HCT116 (cell line): Measurements from ENCODE around the gene ANKDD1A. TPM values are rescaled to one million over a fixed set of nuclear protein-coding genes. Genes with fewer than 3 reads are reported as not detected.

Source experiments
- ATAC-seq: fragments of 200-7000 bp; cut with Tn5 transposase; 2 replicates; pipeline ENCODE4 v1.9.1; 2020; ENCODE audit warnings: mild to moderate bottlenecking, moderate library complexity
- BruUV-seq: library from RNA; stranded (reverse); fragments of 400-500 nt; replicated peaks from 2 replicates; lab custom pipeline; 2021; lab: Mats Ljungman, UMichigan
- CTCF ChIA-PET: fragments of 300-600 bp; sonication (Branson Sonifier 250); formaldehyde crosslinking; loops from one replicate; lab custom pipeline; 2021; ENCODE audit warnings: antibody characterized with exemption; lab: Charles Lee
- POLR2A ChIA-PET: fragments of 300-600, 350-600 bp; sonication (Branson Sonifier 250); formaldehyde crosslinking; loops from one replicate; lab custom pipeline; 2021; ENCODE audit warnings: antibody characterized with exemption; lab: Charles Lee
- RAD21 ChIA-PET, 2 experiments: fragments of 300-600 bp; sonication (Branson Sonifier 250); formaldehyde crosslinking; loops; one replicate each; lab custom pipeline; 2023; ENCODE audit warnings: low total read pairs in 2 of 2; ENCODE audit not compliant: uncharacterized antibody in 2 of 2, unreplicated experiment in 2 of 2, low non-redundant PET in 1 of 2; lab: Charles Lee
- DNase-seq: peaks from one replicate; pipeline ENCODE4 v3.0.0-alpha.2; 2010; ENCODE audit warnings: low read depth, low spot score
- H2AFZ ChIP-seq: fragments of 200-600 bp; shearing (Covaris generic), sonication (generic); 2 replicates; pipeline ENCODE4 v1.6.1; 2017; ENCODE audit warnings: low read depth, mixed run types, mixed read lengths, antibody characterized with exemption, low read length; ENCODE audit not compliant: poor library complexity, severe bottlenecking
- H3K27ac ChIP-seq: 2 replicates; pipeline ENCODE4 v1.5.1; 2012; ENCODE audit warnings: low read depth, low read length
- H3K27me3 ChIP-seq: fragments of 200-600 bp; sonication (generic); 2 replicates; pipeline ENCODE4 v1.6.1; 2016; ENCODE audit warnings: mixed run types, low read length, mixed read lengths; ENCODE audit not compliant: insufficient read depth
- H3K36me3 ChIP-seq, 2 experiments: fragments of 200-500 bp in 1 of 2; fragments of 200-600 bp in 1 of 2; sonication (Bioruptor generic) in 1 of 2; sonication (generic) in 1 of 2; 2 replicates each; pipeline versions ENCODE4 v1.5.1 to v1.6.1; 2014 to 2016; ENCODE audit warnings: low read length in 2 of 2, inconsistent platforms in 1 of 2, mixed read lengths in 1 of 2, mixed run types in 1 of 2; ENCODE audit not compliant: insufficient read depth in 2 of 2, control insufficient read depth in 1 of 2
- H3K4me1 ChIP-seq, 2 experiments: fragments of 200-600 bp in 1 of 2; sonication (generic) in 1 of 2; 2 replicates each; pipeline versions ENCODE4 v1.5.1 to v1.6.1; 2012 to 2017; ENCODE audit warnings: low read length in 2 of 2, inconsistent platforms in 1 of 2, mild to moderate bottlenecking in 1 of 2, mixed read lengths in 1 of 2, mixed run types in 1 of 2, moderate library complexity in 1 of 2; ENCODE audit not compliant: insufficient read depth in 2 of 2, control insufficient read depth in 1 of 2
- H3K4me2 ChIP-seq: fragments of 200-600 bp; sonication (generic); 2 replicates; pipeline ENCODE4 v1.6.1; 2017; ENCODE audit warnings: mixed run types, low read length, mixed read lengths
- H3K4me3 ChIP-seq, 2 experiments: fragments of 200-600 bp in 1 of 2; sonication (generic) in 1 of 2; replicated peaks in 1 of 2; 2 replicates each; pipeline ENCODE4 v1.5.1; 2011 to 2016; ENCODE audit warnings: low read length in 2 of 2, control low read depth in 1 of 2, low read depth in 1 of 2, mild to moderate bottlenecking in 1 of 2, mixed read lengths in 1 of 2, mixed run types in 1 of 2
- H3K79me2 ChIP-seq: fragments of 200-600 bp; sonication (generic); 2 replicates; pipeline ENCODE4 v1.6.1; 2017; ENCODE audit warnings: mild to moderate bottlenecking, mixed run types, low read length, moderate library complexity, mixed read lengths; ENCODE audit not compliant: insufficient read depth
- H3K9ac ChIP-seq: fragments of 200-600 bp; sonication (generic); 2 replicates; pipeline ENCODE4 v1.6.1; 2016; ENCODE audit warnings: low read length, mixed read lengths
- H3K9me2 ChIP-seq: fragments of 200-600 bp; sonication (generic), shearing (Covaris generic); 2 replicates; pipeline ENCODE4 v1.6.1; 2017; ENCODE audit warnings: mixed run types, mild to moderate bottlenecking, moderate library complexity; ENCODE audit not compliant: insufficient read depth
- H3K9me3 ChIP-seq, 2 experiments: fragments of 200-500 bp in 1 of 2; fragments of 200-600 bp in 1 of 2; sonication (Bioruptor generic) in 1 of 2; sonication (generic) in 1 of 2; 2 replicates each; pipeline ENCODE4 v1.6.1; 2014 to 2017; ENCODE audit warnings: low read length in 2 of 2, mixed read lengths in 2 of 2, inconsistent platforms in 1 of 2, low read depth in 1 of 2, mild to moderate bottlenecking in 1 of 2, mixed run types in 1 of 2, moderate library complexity in 1 of 2; ENCODE audit not compliant: control insufficient read depth in 1 of 2, insufficient read depth in 1 of 2
- H4K20me1 ChIP-seq: fragments of 200-600 bp; sonication (generic), shearing (Covaris generic); 2 replicates; pipeline ENCODE4 v1.6.1; 2017; ENCODE audit warnings: mixed run types, mild to moderate bottlenecking, moderate library complexity; ENCODE audit not compliant: insufficient read depth
- CBX3 ChIP-seq: IDR thresholded peaks from 2 replicates; pipeline ENCODE4 v1.6.1; 2012; ENCODE audit warnings: low read depth
- CEBPB ChIP-seq: IDR thresholded peaks from 2 replicates; pipeline ENCODE4 v1.6.1; 2012; ENCODE audit warnings: low read depth
- EGR1 ChIP-seq: IDR thresholded peaks from 2 replicates; pipeline ENCODE4 v1.6.1; 2012; ENCODE audit warnings: low read depth
- ELF1 ChIP-seq: IDR thresholded peaks from 2 replicates; pipeline ENCODE4 v1.6.1; 2012; ENCODE audit warnings: low read depth, borderline replicate concordance
- EZH2 ChIP-seq: fragments of 200-600 bp; sonication (generic); IDR thresholded peaks from 2 replicates; pipeline ENCODE4 v1.6.1; 2017; ENCODE audit warnings: antibody characterized with exemption, mixed run types
- FOSL1 ChIP-seq: IDR thresholded peaks from 2 replicates; pipeline ENCODE4 v1.6.1; 2012; ENCODE audit warnings: low read depth
- JUND ChIP-seq: IDR thresholded peaks from 2 replicates; pipeline ENCODE4 v1.6.1; 2012
- MAX ChIP-seq: IDR thresholded peaks from 2 replicates; pipeline ENCODE4 v1.6.1; 2012
- POLR2AphosphoS5 ChIP-seq: IDR thresholded peaks from 2 replicates; pipeline ENCODE4 v1.6.1; 2011; ENCODE audit warnings: mild to moderate bottlenecking, low read depth, low read length, moderate library complexity
- RAD21 ChIP-seq: IDR thresholded peaks from 2 replicates; pipeline ENCODE4 v1.6.1; 2012; ENCODE audit warnings: low read depth, mild to moderate bottlenecking
- REST ChIP-seq: IDR thresholded peaks from 2 replicates; pipeline ENCODE4 v1.6.1; 2012; ENCODE audit warnings: low read depth
- SIN3A ChIP-seq: IDR thresholded peaks from 2 replicates; pipeline ENCODE4 v1.6.1; 2012; ENCODE audit warnings: low read depth
- SP1 ChIP-seq: IDR thresholded peaks from 2 replicates; pipeline ENCODE4 v1.6.1; 2012; ENCODE audit warnings: low read depth
- YY1 ChIP-seq: IDR thresholded peaks from 2 replicates; pipeline ENCODE4 v1.6.1; 2011; ENCODE audit warnings: low read length, low read depth, moderate library complexity, mild to moderate bottlenecking; ENCODE audit not compliant: insufficient replicate concordance; ENCODE audit errors: extremely low read depth
- ZBTB33 ChIP-seq: IDR thresholded peaks from 2 replicates; pipeline ENCODE4 v1.6.1; 2011; ENCODE audit warnings: mild to moderate bottlenecking, low read length, moderate library complexity; ENCODE audit not compliant: insufficient replicate concordance; ENCODE audit errors: extremely low read depth
- ZFX ChIP-seq: fragments of 450-650 bp; IDR thresholded peaks from 2 replicates; pipeline ENCODE4 v1.6.1; 2017
- ZNF274 ChIP-seq: fragments of 200-500 bp; sonication (Bioruptor generic); IDR thresholded peaks from 2 replicates; pipeline ENCODE4 v1.6.1; 2014; ENCODE audit warnings: mild to moderate bottlenecking, low read depth, low read length, inconsistent platforms
- intact Hi-C: fragments of 100-400 bp; cut with micrococcal nuclease; formaldehyde crosslinking; loops from 2 replicates; pipeline ENCODE4 v1.10.0; 2022
- total RNA-seq: library from RNA; stranded (reverse); gene quantifications from one replicate; pipeline ENCODE4 v1.2.1, GENCODE V29; 2021; ENCODE audit not compliant: unreplicated experiment

Gene ANKDD1A
- total RNA-seq, 1 experiment from 2014 or later = 8.1 TPM

- POLR2A ChIA-PET = no interaction called here
- TF ChIP-seq RAD21 (no peak), CEBPB (no peak), ZNF274 (no peak), CBX3 (no peak), POLR2AphosphoS5 (no peak)
- TF ChIP-seq, all 23 proteins: peak for 0
- CTCF ChIA-PET = no interaction called here
Measured at GRCh38 chr15:64901141-64901540, 10.6 kb upstream of the ANKDD1A start.

GRCh38 chr15:64901914-64902313 is 9.8 kb upstream of the ANKDD1A start:
- intact Hi-C loops = no loop called here
- CTCF ChIA-PET = no interaction called here
- TF ChIP-seq ZBTB33 (no peak), ELF1 (no peak), POLR2AphosphoS5 (no peak), CBX3 (no peak), ZNF274 (no peak), ZFX (no peak), REST (no peak), JUND (no peak), EGR1 (no peak), RAD21 (no peak), SIN3A (no peak), EZH2 (no peak), FOSL1 (no peak), MAX (no peak), YY1 (no peak), SP1 (no peak)

More at GRCh38 chr15:64901141-64901540, 10.6 kb upstream of the ANKDD1A start:
- no peak for ATAC-seq
- RAD21 ChIA-PET = no interaction called here
- Histone ChIP-seq H3K9ac (no peak overlapping the region), H3K4me2 (no peak overlapping the region), H4K20me1 (no peaks in the 10 kb centered on the region), H2AFZ (no peak overlapping the region), H3K79me2 (no peaks in the 10 kb centered on the region), H3K36me3 (no peaks in the 10 kb centered on the region), H3K27me3 (no peaks in the 10 kb centered on the region), H3K4me1 (peaks cover 0 to 13% of the 10 kb centered on the region in 2 experiments; a peak in 1 of 4 replicates), H3K27ac (no peak overlapping the region), H3K9me3 (peaks cover 0 to 3% of the 10 kb centered on the region in 2 experiments; a peak in 1 of 4 replicates), H3K4me3 (no peak overlapping the region), H3K9me2 (no peaks in the 10 kb centered on the region)
- no peak for DNase-seq
- BruUV-seq = no TSS peak
- intact Hi-C loops = no loop called here

More at GRCh38 chr15:64901914-64902313, 9.8 kb upstream of the ANKDD1A start:
- no peaks in the 10 kb centered on the region for H4K20me1 ChIP-seq
- RAD21 ChIA-PET = no interaction called here
- no TSS peak for BruUV-seq
- H3K9me3 ChIP-seq = peaks cover 0 to 3% of the 10 kb centered on the region in 2 experiments; a peak in 1 of 4 replicates
- no peaks in the 10 kb centered on the region for H3K9me2 ChIP-seq
- H3K36me3 ChIP-seq = no peaks in the 10 kb centered on the region
- H3K4me1 ChIP-seq = peaks cover 0 to 12% of the 10 kb centered on the region in 2 experiments; a peak in 1 of 4 replicates
- no peak overlapping the region for H3K4me2 ChIP-seq
- POLR2A ChIA-PET = no interaction called here
- no peak for ATAC-seq
- H3K4me3 ChIP-seq = no peak overlapping the region
- no peaks in the 10 kb centered on the region for H3K79me2 ChIP-seq
- H2AFZ ChIP-seq = no peak overlapping the region
- H3K9ac ChIP-seq = no peak overlapping the region
- no peak overlapping the region for H3K27ac ChIP-seq
- H3K27me3 ChIP-seq = no peaks in the 10 kb centered on the region
- DNase-seq = no peak
